8988T (cell line): ENCODE measurements around the gene TLL1.

Source experiments
- DNase-seq: peaks from one replicate; pipeline ENCODE4 v3.0.0; 2011

The TLL1 gene

DNA sequence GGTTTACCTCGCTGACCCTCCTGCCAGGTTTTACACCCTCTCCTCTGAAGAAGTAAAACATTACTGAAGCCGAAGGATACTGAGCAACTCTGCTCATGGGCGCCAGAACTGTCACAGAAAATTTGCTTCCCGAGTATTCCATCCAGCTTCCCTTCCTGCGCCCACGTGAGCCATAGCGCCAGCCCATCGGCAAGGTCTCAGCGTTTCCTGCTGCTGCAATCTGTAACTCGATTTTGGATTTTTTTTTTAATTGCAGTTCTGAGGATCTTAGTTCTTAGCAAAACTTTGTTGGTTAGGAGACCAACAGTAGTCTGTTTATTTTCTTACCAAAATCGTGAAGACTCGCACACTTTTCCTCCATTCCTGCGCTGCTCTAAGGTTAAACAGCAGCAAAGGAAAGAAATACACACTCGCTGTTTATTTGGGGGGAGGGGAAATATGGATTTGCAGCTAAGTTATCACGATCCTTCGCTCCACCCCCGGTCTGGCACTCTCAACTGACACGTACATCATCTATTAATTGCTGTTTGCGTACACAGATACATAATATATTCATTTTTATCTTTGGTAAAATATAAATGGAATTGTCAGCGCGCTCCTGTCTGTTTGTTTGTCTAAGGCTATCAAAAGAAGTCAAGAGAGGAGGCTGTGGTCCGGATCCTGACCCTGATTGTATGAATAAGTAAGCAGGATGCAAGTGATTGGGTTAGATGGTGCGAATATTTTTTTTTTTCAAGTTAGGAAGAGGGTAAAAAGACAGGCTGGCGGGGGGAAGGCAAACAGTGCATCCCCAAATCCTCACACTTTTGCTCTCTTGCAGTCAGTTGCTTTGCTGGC, at the start of gene TLL1:
TSS of gene TLL1 (plus strand) at position 777 of the 837 bp plus-strand sequence. CDS start 668 bp downstream, outside the sequence.
- no peak for DNase-seq

DNA sequence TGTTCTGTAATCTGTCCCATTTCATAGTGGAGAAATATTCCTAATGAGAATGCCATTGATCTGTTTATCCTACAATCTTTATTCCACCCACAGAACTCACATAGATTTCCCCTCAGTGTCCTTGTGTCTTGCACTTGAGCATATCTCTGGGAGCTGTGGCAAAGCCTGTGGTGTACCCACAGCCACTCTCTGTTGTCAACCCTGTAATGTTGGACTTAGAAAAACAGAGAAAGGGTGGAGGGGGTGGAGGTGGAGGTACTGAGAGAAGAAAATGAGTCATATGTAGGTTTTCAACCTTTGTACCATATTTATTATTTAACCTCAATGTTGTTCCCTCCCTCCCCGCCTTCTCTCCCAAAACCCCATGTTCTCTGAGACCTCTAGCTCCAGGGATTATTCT, 46.9 kb upstream of the TLL1 start:
- DNase-seq: no peak

DNA sequence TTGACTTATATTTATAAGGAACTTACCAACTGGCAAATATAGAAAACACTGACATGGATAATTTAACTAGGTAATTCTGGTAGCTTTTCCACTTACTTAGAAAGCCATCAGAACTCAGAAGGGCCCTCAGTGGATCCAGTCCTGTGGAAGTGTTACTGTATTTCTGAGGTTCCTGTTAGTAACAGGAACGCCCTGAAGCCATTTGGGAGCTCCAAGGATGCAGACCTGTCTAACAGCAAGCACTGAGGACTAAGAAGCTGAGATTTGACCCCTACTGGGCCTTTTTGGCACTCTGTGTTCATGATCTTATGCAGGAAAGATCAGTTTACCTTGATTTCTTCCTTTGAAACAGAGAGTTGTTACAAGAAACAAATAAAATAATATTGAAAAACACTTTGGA, 46.0 kb upstream of the TLL1 start:
- no peak for DNase-seq

DNA sequence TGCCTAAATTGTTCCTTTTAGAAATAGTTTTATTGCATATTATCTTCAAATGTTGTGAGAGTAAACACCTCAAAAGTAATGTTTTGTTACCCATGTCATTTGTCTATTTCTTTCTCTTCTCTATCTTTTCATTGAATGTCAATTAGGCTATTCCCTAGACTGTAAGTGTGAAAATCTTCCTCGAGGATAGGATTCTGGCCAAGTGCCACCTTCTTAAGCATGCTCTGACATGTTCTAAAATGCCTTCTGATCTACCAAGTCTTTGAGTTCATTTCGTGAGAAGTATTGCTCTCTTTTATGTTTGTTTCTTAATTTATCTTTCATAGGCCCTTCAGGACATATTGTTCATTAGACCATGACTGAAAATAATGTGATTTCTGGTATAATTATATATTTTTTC, 44.1 kb upstream of the TLL1 start:
- no peak for DNase-seq

DNA sequence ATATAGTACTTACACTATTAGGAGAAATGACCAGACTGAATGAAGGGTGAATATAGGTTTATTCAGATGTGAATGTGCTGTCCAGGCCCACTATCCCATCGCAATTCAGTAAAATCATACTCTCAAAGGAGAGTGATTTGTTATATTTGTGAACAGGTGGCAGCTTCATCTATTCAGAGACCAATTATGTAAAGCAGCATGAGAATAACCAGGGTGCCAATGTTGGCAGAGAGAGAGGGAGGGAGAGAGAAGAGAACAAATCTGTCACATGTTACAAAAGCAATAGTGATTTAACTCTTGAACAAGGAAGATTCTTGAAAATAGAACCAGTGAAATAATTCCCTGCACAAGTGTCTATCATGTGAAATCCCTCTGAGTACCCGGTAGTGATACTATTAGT, 38.9 kb upstream of the TLL1 start:
- DNase-seq: no peak

DNA sequence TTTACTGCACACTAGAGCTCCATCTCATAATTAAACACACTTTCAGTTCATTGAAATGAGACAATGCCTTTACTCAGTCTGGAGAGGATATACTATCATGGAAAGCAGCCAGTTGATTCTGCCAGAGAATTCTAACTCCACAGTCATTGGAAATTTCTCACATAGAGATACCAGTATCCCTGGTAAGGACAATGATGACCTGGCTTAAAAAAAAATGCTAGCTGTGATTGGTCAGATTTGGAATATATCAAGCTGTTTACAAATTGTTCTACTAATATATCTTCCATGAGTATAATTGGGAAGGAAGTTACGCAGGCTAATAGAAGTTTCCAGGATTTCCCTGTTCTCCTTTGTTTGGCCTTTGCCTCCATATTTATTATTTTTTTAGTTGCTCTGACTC, 34.5 kb upstream of the TLL1 start:
- no peak for DNase-seq

DNA sequence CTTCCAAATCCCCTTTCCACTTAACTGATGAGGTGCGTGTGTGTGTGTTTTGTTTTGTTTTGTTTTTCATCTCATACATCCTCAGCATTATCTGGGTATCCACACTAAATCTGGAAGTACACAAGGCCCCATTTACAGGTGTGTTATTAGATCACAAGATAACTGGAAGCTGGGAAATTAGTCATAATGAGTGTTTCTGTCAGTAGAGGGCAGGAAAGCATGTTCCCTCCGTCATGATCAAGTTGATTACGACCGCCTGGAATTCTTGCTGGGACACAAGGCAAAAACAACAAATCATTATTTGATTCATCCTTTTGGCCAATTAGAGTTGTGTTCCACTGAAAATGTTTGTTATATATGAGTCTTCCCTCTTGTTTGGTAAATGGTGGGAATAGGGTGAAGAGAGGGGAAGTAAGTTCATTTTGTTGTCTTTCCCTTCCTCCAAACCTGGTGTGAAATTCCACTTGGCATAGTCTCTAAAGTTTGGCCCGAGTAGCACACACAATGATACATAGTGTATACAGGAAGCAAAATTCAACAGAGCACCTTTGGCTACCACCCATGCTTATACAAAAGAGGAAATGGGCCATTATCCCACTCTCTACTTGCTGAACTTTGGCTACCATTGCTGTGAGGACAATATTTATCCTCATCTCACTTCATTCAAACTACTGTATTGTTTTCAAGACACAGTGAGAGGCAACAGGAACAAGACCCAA, 33.3 kb upstream of the TLL1 start:
- no peak for DNase-seq

DNA sequence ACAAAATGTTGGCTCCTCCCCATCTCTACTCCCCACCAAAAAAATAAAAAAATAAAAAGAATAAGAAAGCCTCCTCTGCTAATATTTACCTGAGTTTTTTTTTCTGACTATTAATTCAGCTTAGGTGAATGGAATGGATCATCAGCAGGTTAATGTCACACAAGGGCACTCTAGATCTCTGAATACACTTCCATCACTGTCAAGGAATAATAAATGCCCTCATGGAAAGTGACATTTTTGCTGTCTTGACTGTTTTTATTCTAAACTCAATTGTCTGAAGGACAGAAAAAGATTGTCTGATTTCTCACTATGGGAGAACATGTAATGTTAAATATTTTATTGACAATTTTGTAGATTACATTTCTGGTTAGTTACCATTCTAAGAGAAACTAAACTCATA, 30.4 kb upstream of the TLL1 start:
- DNase-seq: no peak

DNA sequence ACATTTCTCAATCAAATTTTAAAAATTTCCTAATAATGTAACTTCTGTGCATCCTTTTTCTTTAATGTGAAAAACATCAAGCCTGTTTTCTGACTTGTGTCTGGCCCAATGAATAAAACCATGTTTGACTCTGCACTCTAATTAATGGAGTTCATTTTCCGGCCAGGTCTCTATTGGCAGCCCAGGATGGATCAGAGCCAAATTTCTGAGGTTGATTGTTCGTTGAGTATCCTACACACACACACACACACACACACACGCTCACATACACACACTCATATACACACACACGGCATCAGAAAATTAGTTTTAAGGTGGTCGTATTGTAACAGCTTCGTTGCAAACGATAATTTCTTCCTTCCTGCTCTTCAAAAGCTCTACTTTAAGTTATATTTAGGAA, 28.9 kb upstream of the TLL1 start:
- no peak for DNase-seq

DNA sequence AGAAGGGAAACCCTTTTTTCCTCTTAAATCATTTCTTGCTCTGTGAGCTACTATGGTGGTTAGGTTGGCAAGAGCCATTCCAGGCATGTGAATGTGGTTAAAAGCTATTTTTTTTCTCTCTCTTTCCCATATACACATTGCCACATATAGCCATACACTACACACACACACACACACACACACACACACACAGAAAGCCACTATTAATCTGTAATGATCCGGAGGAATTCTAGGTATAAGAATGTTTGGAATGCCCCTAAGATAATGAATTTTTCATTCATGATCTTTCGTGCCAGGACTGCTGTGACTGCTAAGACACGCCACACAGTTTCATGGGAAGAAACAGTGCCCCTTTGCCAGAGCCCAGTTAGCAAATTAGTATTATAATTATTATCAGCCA, 21.8 kb upstream of the TLL1 start:
- no peak for DNase-seq

DNA sequence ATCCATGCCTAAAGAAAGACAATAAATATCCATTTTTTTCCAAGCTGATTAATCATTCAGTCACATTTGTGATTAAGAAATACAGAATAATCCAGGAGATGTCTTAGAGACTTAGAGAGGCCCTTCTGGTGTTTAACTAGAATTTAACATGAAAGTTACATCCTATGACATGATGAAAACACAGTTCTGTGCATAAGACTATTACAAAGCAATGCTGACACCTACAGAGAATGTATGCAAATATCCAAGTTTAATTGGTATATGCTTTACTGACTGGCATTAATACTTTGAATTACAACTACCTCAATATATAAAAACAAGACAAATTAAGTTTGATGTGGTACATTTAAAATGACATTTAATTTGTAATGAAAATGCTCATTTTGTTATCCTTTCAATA, 17.8 kb upstream of the TLL1 start:
- DNase-seq: no peak

DNA sequence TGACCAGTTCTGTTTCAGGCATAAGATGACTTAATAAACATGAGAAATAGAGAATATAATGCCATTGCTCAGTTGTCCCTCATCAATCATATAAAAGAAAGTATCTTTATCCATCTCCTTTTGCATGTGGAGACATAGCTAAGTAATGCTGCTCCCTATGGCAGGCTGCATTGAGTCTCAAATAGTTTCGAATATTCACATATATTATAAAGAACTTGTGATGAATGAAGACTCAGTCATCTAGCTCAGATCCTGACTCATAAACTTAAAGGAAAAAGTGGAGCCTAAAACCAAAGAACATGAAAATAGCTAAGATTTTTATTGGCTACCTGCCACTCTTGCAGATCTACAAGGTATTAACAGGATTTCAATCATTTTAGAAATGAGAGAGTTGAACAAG, 11.7 kb upstream of the TLL1 start:
- DNase-seq: no peak

DNA sequence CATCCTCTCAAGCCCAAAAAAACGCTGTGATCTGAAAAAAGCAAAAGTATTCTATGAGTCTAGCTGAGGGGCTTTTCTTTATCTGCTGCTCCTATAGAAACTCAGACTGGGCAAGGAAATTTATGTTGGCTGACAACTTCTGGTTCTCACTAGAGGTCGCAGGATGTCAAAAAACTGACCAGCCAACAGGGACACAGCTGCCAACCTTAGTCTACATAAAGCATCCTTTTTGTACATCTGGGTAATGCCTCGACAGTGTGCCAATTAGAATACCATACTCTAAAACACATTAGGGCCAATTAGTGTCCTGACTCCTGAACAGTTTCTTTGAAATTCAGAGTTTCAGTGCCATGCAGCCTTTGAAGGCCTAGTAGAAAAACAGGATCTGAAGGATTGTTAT, 8.8 kb upstream of the TLL1 start:
- DNase-seq: no peak

DNA sequence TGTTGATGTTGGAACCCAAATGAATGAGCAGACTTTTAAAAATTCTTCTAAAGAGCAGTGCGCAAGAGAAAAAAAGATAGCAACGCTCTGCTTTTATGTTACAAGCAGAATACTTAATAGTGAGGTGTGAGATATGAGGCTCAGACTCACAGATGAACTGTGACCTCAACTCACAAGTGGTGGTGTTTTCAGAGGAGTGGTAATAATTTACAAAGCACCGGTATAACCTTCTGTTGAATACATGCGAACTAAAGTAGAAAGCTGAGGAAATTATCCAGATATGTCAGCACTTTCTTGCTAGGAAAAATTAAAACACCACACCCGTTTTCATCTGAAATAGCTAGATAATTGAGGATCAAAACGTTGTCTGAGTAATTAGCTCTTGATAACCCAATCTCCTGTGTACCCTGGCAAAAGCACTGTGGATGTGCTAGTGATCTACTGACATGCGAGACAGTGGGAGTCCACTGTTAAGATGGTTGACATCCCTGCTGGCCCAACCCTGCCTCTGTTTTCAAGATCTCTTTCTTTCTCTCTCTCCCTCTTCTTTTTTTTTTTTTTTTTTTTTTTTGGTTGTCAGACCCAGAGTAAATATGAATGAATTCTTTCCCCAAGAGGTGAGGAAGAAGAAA, 6.9 kb upstream of the TLL1 start:
- DNase-seq: no peak

DNA sequence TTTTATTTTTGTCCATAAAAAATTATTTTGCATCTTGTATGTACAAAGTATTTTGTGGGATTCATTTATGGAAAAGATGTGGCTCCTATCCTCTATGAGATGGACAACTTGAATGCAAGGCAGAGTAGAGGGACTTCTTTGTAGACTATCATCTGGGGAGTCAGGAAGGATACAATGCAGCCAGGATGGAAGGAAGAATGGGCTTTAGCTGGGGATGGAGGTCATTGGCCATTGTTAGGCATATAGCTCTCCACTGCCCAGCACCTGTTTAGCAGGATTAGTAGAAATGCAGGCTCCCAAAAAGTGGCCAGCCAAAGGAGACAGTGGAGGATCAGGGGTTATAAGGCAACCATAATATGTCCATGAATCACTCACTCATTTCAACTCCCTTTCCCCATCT, 5.1 kb upstream of the TLL1 start:
- no peak for DNase-seq

DNA sequence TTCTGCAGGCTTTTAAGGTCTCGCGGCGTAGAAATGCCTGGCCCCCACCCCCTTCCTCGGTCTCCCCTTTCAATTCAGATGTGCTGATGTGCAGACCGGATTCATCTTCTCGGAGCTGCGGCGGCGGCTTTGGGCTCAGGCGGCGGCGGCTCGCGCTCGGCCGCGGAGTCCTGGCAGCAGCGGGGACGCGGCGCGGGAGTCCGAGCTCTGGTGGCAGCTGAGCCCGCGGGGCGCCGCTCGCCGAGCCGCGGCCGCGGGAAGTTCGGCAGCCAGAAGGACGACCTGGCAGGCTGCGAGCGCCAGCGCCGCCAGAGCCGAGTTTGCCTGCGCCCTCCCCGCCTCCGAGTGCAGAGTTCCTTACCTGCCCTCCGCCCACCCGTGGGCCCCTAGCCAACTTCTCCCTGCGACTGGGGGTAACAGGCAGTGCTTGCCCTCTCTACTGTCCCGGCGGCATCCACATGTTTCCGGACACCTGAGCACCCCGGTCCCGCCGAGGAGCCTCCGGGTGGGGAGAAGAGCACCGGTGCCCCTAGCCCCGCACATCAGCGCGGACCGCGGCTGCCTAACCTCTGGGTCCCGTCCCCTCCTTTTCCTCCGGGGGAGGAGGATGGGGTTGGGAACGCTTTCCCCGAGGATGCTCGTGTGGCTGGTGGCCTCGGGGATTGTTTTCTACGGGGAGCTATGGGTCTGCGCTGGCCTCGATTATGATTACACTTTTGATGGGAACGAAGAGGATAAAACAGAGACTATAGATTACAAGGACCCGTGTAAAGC, 448 bp downstream of the TLL1 start:
- DNase-seq: peak; percentile 58

DNA sequence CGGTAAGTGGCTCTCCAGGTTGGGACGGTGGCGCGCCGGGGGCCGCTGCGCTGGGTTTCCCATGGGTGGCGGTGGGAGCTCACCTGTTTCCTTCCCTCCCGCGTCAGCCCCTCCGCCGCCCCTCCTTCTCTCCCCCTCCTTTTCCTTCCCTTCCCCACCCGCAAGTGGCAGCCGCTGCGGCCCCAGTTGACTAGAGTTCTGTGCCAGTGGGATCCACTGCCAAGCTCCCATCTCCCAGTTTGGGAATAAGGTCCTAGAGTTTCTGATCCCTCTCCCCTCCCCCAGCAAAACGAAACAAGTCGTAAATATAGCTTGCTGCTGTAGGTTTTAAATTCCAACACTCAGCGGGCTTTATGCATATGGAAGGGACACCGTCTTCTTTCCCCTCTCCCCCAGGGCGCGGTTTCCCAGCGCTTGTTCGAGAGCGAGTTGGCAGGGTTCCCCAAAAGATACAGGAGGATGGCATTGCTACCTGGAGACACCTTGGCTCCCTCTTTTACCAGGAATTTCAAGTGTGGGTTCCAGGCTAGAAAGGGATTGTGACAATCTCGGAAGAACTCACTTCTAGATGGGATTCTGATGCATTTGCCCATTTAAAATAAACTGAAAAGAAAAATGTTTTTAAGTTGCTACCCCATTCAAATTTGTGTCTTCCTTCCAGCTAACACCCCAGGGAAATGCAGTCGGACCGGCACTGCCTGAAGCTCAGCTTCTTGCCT, 1.2 kb downstream of the TLL1 start:
- no peak for DNase-seq

DNA sequence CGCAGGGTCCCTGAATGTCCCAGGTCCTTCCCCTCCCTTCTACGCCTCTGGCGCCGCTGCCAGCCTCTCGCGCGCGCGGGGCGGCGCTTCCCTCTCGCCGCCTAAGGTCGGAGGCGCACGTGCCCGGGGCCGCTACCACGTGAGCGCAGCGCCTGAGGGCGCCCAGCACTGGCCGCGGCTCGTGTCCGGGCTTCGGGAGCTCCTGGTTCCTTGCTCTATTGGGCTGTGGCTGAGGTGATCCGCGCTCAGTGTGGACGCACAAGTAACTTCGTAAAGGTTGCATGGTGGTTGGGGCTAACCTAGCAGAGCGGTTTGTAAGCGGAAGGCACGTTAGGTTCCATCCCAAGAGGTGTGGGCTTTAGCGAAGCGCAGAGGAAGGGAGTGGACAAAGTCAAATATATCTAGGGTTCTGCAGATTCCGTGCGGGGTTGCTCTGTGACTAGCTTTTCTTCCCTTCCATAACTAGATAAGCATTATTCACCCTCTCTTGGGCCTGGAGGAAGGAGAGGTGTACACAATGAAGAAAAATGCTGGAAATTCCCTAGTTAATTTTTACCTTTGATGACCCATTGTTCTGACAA, 1.8 kb downstream of the TLL1 start:
- no peak for DNase-seq

DNA sequence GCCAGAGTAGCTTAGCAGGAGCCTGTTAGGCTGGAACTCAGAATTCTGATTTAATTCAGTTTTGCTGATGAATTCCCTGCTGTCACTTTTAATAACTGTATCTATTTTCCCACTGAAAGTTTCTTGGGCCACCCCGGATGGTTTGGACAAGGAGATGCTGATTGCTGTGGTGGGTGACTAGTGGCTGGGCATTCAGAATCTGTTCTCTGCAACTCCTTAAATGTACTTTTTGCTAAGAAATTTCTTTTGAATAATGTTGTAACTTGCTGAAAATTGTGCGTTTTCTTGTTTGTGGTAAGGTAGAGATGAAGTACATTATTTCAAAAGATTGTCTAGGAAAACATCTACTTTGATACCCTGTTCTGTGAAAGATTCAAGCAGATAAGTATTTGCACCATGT, 2.4 kb downstream of the TLL1 start:
- no peak for DNase-seq

DNA sequence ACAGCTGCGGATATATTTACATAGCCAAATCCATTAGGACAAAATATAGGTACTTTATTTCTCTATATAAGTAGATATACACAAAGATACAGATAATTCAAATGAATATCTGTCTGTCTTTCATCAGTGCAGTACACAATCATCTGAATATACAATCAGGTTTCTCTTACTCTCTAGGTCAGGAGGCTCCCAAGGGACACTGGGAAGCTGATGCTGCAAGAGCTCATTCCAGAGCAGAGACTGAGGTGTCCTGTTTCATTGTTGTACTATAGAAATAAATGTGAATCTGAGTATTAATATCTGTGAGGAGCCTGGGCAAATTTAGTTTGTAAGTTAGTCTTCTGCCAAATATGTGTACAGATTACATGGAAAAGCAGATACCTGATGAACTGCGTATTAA, 4.2 kb downstream of the TLL1 start:
- DNase-seq: no peak

DNA sequence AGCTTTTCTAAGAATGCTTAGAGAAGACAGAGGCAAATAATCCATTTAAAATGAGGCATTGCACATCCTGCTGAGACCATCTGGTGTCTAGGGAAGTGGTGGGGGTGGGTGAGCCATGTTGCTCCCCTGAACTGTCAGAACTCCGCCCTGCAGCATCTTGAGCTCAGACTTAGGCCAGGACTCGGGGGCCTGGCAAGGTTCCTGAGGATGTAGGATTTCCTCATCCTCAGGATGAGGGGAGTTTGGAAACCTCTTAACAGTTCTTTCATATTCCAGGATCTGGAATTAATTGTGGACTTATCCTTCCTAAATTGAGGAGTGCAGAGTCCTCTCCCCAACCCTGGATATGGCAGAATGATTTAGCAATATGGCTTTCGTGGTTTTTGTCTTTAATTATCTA, 6.6 kb downstream of the TLL1 start:
- no peak for DNase-seq

DNA sequence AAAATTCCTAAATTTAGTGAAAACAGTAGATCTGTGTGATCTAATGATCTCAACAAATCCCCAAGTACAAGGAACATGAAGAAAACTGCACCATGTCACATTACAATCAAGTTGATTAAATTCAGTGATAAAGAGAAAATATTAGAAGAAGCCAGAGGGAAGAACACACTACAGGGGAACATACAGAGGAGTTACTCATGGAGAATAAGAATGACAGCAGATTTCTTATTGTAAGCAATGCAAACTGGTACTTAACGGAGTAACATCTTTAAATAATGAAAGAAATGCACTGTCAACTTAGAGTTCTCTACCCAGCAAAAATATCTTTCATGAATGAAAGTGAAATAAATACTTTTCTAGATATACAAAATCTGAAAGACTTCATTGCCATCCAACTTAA, 21.1 kb downstream of the TLL1 start:
- no peak for DNase-seq
